ENCODE measurements around the gene PP2D1.
A peak's percentile ranks its signal among the peaks of the same experiment; 100 is the strongest.
"Not testable (repeated sequence)": the region's sequence is repeated elsewhere in the genome, so short reads cannot be mapped to it uniquely, and the experiment has no call there.

The PP2D1 gene

GRCh38 chr3:20051123-20051806, 39.2 kb upstream of the PP2D1 start:
- H3K36me3 ChIP-seq (ENCODE audit: control insufficient read depth, insufficient read depth, low read length) = no peaks in the 10 kb centered on the region
- no peaks in the 10 kb centered on the region for H3K9me3 ChIP-seq (ENCODE audit: control insufficient read depth, insufficient read depth, low read length)
- DNase-seq (ENCODE audit: low read depth, low spot score) = no peak
- H3K4me3 ChIP-seq (ENCODE audit: low read length) = no peak overlapping the region
- H3K4me1 ChIP-seq (ENCODE audit: control insufficient read depth, insufficient read depth, low read length) = no peaks in the 10 kb centered on the region
- H3K27ac ChIP-seq (ENCODE audit: low read length) = no peak overlapping the region
- no CpG with 5 or more reads among the region's 4 CpGs for WGBS (ENCODE audit: insufficient coverage, insufficient read length)
- H3K27me3 ChIP-seq (ENCODE audit: control insufficient read depth, insufficient read depth, low read length) = no peaks in the 10 kb centered on the region

- 95% methylated on average over 2 of the region's 9 CpGs for WGBS (ENCODE audit: insufficient coverage, insufficient read length)
- no peaks in the 10 kb centered on the region for H3K27me3 ChIP-seq (ENCODE audit: control insufficient read depth, insufficient read depth, low read length)
- DNase-seq (ENCODE audit: low read depth, low spot score) = no peak
- H3K9me3 ChIP-seq (ENCODE audit: control insufficient read depth, insufficient read depth, low read length) = no peaks in the 10 kb centered on the region
- H3K36me3 ChIP-seq (ENCODE audit: control insufficient read depth, insufficient read depth, low read length) = no peaks in the 10 kb centered on the region
- no peak overlapping the region for H3K27ac ChIP-seq (ENCODE audit: low read length)
- no peaks in the 10 kb centered on the region for H3K4me1 ChIP-seq (ENCODE audit: control insufficient read depth, insufficient read depth, low read length)
- no peak overlapping the region for H3K4me3 ChIP-seq (ENCODE audit: low read length)
Observed at GRCh38 chr3:20047976-20048883, 36.2 kb upstream of the PP2D1 start.

- Histone ChIP-seq H3K9me3 (ENCODE audit: control insufficient read depth, insufficient read depth, low read length) (no peaks in the 10 kb centered on the region), H3K4me1 (ENCODE audit: control insufficient read depth, insufficient read depth, low read length) (no peaks in the 10 kb centered on the region), H3K4me3 (ENCODE audit: low read length) (no peak overlapping the region), H3K27me3 (ENCODE audit: control insufficient read depth, insufficient read depth, low read length) (no peaks in the 10 kb centered on the region), H3K36me3 (ENCODE audit: control insufficient read depth, insufficient read depth, low read length) (no peaks in the 10 kb centered on the region), H3K27ac (ENCODE audit: low read length) (no peak overlapping the region)
- WGBS (ENCODE audit: insufficient coverage, insufficient read length) = no CpG with 5 or more reads among the region's 7 CpGs
- no peak for DNase-seq (ENCODE audit: low read depth, low spot score)
Observed at GRCh38 chr3:20047341-20047779, 35.3 kb upstream of the PP2D1 start.

- H3K9me3 ChIP-seq (ENCODE audit: control insufficient read depth, insufficient read depth, low read length) = no peaks in the 10 kb centered on the region
- no peak overlapping the region for H3K27ac ChIP-seq (ENCODE audit: low read length)
- H3K27me3 ChIP-seq (ENCODE audit: control insufficient read depth, insufficient read depth, low read length) = no peaks in the 10 kb centered on the region
- no peaks in the 10 kb centered on the region for H3K4me1 ChIP-seq (ENCODE audit: control insufficient read depth, insufficient read depth, low read length)
- no peaks in the 10 kb centered on the region for H3K36me3 ChIP-seq (ENCODE audit: control insufficient read depth, insufficient read depth, low read length)
- no peak overlapping the region for H3K4me3 ChIP-seq (ENCODE audit: low read length)
- WGBS (ENCODE audit: insufficient coverage, insufficient read length) = no CpG with 5 or more reads among the region's 1 CpG
- DNase-seq (ENCODE audit: low read depth, low spot score) = no peak
Observed at GRCh38 chr3:20046556-20046955, 34.5 kb upstream of the PP2D1 start.

- not testable (repeated sequence) for H3K27ac ChIP-seq (ENCODE audit: low read length)
- no CpG with 5 or more reads among the region's 3 CpGs for WGBS (ENCODE audit: insufficient coverage, insufficient read length)
Observed at GRCh38 chr3:20045141-20045540, 33.1 kb upstream of the PP2D1 start.

GRCh38 chr3:20043825-20044224, 31.8 kb upstream of the PP2D1 start:
- Histone ChIP-seq H3K36me3 (ENCODE audit: control insufficient read depth, insufficient read depth, low read length) (no peaks in the 10 kb centered on the region), H3K4me3 (ENCODE audit: low read length) (no peak overlapping the region), H3K4me1 (ENCODE audit: control insufficient read depth, insufficient read depth, low read length) (no peaks in the 10 kb centered on the region), H3K9me3 (ENCODE audit: control insufficient read depth, insufficient read depth, low read length) (no peaks in the 10 kb centered on the region), H3K27ac (ENCODE audit: low read length) (no peak overlapping the region), H3K27me3 (ENCODE audit: control insufficient read depth, insufficient read depth, low read length) (no peaks in the 10 kb centered on the region)
- no peak for DNase-seq (ENCODE audit: low read depth, low spot score)
- WGBS (ENCODE audit: insufficient coverage, insufficient read length) = no CpG with 5 or more reads among the region's 4 CpGs

More at GRCh38 chr3:20045141-20045540, 33.1 kb upstream of the PP2D1 start:
- not testable (repeated sequence) for H3K4me1 ChIP-seq (ENCODE audit: control insufficient read depth, insufficient read depth, low read length); H3K9me3 ChIP-seq (ENCODE audit: control insufficient read depth, insufficient read depth, low read length); H3K27me3 ChIP-seq (ENCODE audit: control insufficient read depth, insufficient read depth, low read length); H3K36me3 ChIP-seq (ENCODE audit: control insufficient read depth, insufficient read depth, low read length); H3K4me3 ChIP-seq (ENCODE audit: low read length); DNase-seq (ENCODE audit: low read depth, low spot score)

- no peaks in the 10 kb centered on the region for H3K36me3 ChIP-seq (ENCODE audit: control insufficient read depth, insufficient read depth, low read length)
- no peak overlapping the region for H3K27ac ChIP-seq (ENCODE audit: low read length)
- no peaks in the 10 kb centered on the region for H3K27me3 ChIP-seq (ENCODE audit: control insufficient read depth, insufficient read depth, low read length)
- no peaks in the 10 kb centered on the region for H3K9me3 ChIP-seq (ENCODE audit: control insufficient read depth, insufficient read depth, low read length)
- no CpG with 5 or more reads among the region's 4 CpGs for WGBS (ENCODE audit: insufficient coverage, insufficient read length)
- no peak for DNase-seq (ENCODE audit: low read depth, low spot score)
- no peak overlapping the region for H3K4me3 ChIP-seq (ENCODE audit: low read length)
- H3K4me1 ChIP-seq (ENCODE audit: control insufficient read depth, insufficient read depth, low read length) = no peaks in the 10 kb centered on the region
Observed at GRCh38 chr3:20043396-20043795, 31.3 kb upstream of the PP2D1 start.

- DNase-seq (ENCODE audit: low read depth, low spot score) = no peak
- no peak overlapping the region for H3K27ac ChIP-seq (ENCODE audit: low read length)
- no peaks in the 10 kb centered on the region for H3K4me1 ChIP-seq (ENCODE audit: control insufficient read depth, insufficient read depth, low read length)
- no peaks in the 10 kb centered on the region for H3K36me3 ChIP-seq (ENCODE audit: control insufficient read depth, insufficient read depth, low read length)
- WGBS (ENCODE audit: insufficient coverage, insufficient read length) = no CpG with 5 or more reads among the region's 5 CpGs
- no peak overlapping the region for H3K4me3 ChIP-seq (ENCODE audit: low read length)
- H3K9me3 ChIP-seq (ENCODE audit: control insufficient read depth, insufficient read depth, low read length) = no peaks in the 10 kb centered on the region; the same call in 1 of the 2 replicates
- H3K27me3 ChIP-seq (ENCODE audit: control insufficient read depth, insufficient read depth, low read length) = no peaks in the 10 kb centered on the region
Observed at GRCh38 chr3:20042331-20042730, 30.3 kb upstream of the PP2D1 start.

GRCh38 chr3:20041197-20041780, 29.2 kb upstream of the PP2D1 start:
- Histone ChIP-seq H3K9me3 (ENCODE audit: control insufficient read depth, insufficient read depth, low read length) (no peaks in the 10 kb centered on the region; the same call in 1 of the 2 replicates), H3K36me3 (ENCODE audit: control insufficient read depth, insufficient read depth, low read length) (no peaks in the 10 kb centered on the region), H3K27me3 (ENCODE audit: control insufficient read depth, insufficient read depth, low read length) (no peaks in the 10 kb centered on the region), H3K27ac (ENCODE audit: low read length) (no peak overlapping the region), H3K4me3 (ENCODE audit: low read length) (peak overlapping the region; percentile 84; the same call in 1 of the 2 replicates), H3K4me1 (ENCODE audit: control insufficient read depth, insufficient read depth, low read length) (no peaks in the 10 kb centered on the region)
- no peak for DNase-seq (ENCODE audit: low read depth, low spot score)
- no CpG with 5 or more reads among the region's 28 CpGs for WGBS (ENCODE audit: insufficient coverage, insufficient read length)

GRCh38 chr3:20040548-20041196, 28.6 kb upstream of the PP2D1 start:
- Histone ChIP-seq H3K9me3 (ENCODE audit: control insufficient read depth, insufficient read depth, low read length) (no peaks in the 10 kb centered on the region; the same call in 1 of the 2 replicates), H3K27ac (ENCODE audit: low read length) (no peak overlapping the region), H3K4me1 (ENCODE audit: control insufficient read depth, insufficient read depth, low read length) (no peaks in the 10 kb centered on the region), H3K27me3 (ENCODE audit: control insufficient read depth, insufficient read depth, low read length) (no peaks in the 10 kb centered on the region), H3K4me3 (ENCODE audit: low read length) (peak overlapping the region; percentile 84), H3K36me3 (ENCODE audit: control insufficient read depth, insufficient read depth, low read length) (no peaks in the 10 kb centered on the region)
- DNase-seq (ENCODE audit: low read depth, low spot score) = no peak
- WGBS (ENCODE audit: insufficient coverage, insufficient read length) = no CpG with 5 or more reads among the region's 64 CpGs
